G401.6 (cell line): Measurements from ENCODE around the gene DDX31.

Source experiments
- FAIRE-seq: peaks from 2 replicates; lab custom pipeline; 2012; peaks lifted over from hg19 to GRCh38; lab: Jason Lieb, UNC

Gene DDX31

GRCh38 chr9:132592451-132592850, 77.3 kb downstream of the DDX31 start:
- FAIRE-seq, result no peak

- FAIRE-seq, result no peak
Observed at GRCh38 chr9:132591751-132592314, 78.0 kb downstream of the DDX31 start.

GRCh38 chr9:132591244-132591643, 78.5 kb downstream of the DDX31 start:
- FAIRE-seq, result no peak

GRCh38 chr9:132590318-132591182, 79.2 kb downstream of the DDX31 start:
- no peak for FAIRE-seq

GRCh38 chr9:132590037-132590317, 79.8 kb downstream of the DDX31 start:
- no peak for FAIRE-seq

GRCh38 chr9:132589148-132590036, 80.4 kb downstream of the DDX31 start:
- FAIRE-seq, result no peak

GRCh38 chr9:132588501-132589147, 81.2 kb downstream of the DDX31 start:
- FAIRE-seq, result no peak

GRCh38 chr9:132588098-132588497, 81.7 kb downstream of the DDX31 start:
- FAIRE-seq, result no peak

GRCh38 chr9:132587592-132587955, 82.2 kb downstream of the DDX31 start:
- FAIRE-seq, result no peak

GRCh38 chr9:132586830-132587591, 82.8 kb downstream of the DDX31 start:
- FAIRE-seq, result no peak

GRCh38 chr9:132585954-132586829, 83.6 kb downstream of the DDX31 start:
- FAIRE-seq, result no peak

- FAIRE-seq, result no peak
Observed at GRCh38 chr9:132584601-132585560, 84.9 kb downstream of the DDX31 start.

GRCh38 chr9:132583584-132584304, 86.0 kb downstream of the DDX31 start:
- no peak for FAIRE-seq

- no peak for FAIRE-seq
Observed at GRCh38 chr9:132582786-132583583, 86.8 kb downstream of the DDX31 start.

- FAIRE-seq, result no peak
Observed at GRCh38 chr9:132582276-132582785, 87.5 kb downstream of the DDX31 start, which contains the start of gene BARHL1. BARHL1 (plus strand) TSS chr9:132582606; CDS start chr9:132582798, 192 bp downstream.

- no peak for FAIRE-seq
Observed at GRCh38 chr9:132579427-132579798, 90.4 kb downstream of the DDX31 start.

GRCh38 chr9:132578367-132578932, 91.3 kb downstream of the DDX31 start:
- no peak for FAIRE-seq
